Pons (tissue), 1 donor: ENCODE measurements around the gene TNS3.

ENCODE experiments used
- DNase-seq: peaks from one replicate; pipeline ENCODE4 v3.0.0-alpha.2; 2016; ENCODE audit warnings: low spot score

TNS3 gene

DNA sequence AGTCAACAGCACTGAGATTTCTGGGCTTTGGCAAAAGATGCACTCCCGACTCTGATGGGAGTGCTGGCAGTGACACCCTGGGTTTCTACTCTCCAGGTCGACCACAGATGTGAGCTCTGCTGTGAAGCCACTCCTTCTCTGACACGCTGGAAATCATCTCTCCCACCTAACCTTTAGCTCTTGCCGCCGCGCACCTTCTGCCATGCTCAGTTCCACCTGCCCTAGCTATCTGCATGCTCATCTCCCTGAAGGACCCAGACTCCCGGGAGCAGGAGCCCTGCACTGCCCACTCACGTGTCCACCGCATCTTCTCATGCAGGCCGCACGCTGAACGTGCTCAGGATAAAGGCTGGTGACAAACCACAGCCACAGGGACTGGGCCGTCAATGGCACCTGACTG, 174.8 kb downstream of the TNS3 start:
- DNase-seq = no peak

- DNase-seq = no peak
These were observed 175.1 kb downstream of the TNS3 start for GRCh38 chr7:47406801-47407129.

DNA sequence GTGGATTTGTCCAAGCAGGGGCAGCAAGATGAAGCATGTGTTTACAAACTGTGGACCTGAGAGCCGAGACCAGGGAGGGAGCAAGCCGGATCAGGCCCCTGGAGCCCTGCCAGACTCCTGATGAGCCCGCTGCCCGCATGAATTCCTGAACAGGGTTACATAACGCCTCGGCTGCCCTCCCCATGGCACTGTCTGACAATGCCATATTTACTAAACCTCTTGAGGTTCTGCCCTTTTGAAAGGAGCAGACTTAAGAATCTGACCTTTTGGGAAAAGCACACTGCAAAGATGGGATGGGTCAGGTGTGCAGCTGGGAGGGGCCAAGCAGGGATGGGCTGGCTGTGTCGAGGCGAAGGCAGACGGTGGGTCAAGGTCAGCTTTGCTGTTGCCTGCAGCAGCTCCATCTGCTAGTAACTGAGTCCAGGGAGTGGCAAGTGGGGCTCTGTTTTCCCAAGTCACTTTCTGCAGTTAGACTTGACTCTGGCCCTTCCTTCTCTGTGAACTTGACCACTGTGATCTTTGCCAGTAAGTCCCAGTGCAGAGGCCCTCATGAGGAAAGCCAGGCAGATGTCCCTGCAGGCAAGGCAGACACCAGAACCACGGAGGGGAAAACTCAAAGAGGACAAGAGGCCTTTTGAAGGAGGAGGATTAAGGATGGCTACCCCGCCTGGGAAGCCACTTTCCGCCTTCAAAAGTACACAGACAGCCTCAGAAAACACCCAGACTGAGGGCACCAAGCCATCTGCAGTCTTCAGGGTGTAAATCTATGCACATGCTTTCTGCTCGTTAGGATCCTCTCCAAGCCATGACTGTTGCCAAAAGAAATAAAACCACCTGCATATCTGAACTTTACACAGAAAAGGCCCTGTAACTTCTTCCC, 175.8 kb downstream of the TNS3 start:
- peak; percentile 38 for DNase-seq

GRCh38 chr7:47405286-47405904, 176.5 kb downstream of the TNS3 start:
- no peak for DNase-seq

- DNase-seq = no peak
These were observed 177.9 kb downstream of the TNS3 start for GRCh38 chr7:47404010-47404409.

GRCh38 chr7:47402941-47403866, 178.7 kb downstream of the TNS3 start:
- DNase-seq = no peak

DNA sequence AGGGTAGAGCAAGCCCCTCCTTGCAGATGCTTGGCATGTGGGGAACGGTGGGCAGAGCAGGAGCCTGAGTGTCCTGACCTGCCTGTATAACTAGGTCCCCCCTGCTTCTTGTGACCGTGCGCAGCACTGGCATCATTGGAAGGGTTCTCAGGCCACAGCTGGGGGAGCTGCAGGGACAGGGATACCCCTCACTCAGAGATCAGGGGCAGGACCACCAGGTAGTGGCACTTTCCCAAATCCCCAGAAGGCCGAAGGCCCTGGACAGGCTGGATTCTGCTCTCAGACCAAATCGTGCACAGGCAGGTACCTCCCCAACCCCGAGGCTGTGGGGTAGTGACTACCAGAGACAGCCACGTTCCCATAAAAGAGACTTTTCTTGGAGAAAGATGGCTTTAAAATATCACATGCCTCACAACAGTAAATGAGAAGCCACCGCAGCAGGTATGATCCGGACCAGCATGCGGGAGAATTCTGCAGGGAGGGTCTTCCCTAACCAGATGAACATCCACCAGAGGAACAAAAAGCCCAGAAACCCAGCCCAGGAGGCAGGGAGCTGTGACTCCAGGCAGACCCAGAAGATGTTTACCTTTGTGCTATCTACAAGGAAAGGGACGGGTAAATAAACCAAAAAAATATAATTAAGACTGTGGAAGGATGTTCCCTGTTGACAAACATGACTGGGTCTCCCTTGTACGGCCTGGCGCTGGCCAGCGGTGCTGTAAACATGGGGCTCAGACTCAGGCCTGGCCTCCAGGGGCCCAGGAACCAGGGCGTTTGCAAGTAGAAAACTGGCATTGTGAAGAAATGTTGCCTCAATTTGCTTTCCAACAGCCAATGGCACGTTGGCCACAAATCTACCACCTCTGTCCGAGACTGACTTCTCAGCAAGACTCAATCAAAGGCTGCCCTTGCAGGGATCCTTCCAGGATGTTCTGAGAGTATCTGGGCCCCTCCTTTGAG, 180.0 kb downstream of the TNS3 start:
- no peak for DNase-seq

DNA sequence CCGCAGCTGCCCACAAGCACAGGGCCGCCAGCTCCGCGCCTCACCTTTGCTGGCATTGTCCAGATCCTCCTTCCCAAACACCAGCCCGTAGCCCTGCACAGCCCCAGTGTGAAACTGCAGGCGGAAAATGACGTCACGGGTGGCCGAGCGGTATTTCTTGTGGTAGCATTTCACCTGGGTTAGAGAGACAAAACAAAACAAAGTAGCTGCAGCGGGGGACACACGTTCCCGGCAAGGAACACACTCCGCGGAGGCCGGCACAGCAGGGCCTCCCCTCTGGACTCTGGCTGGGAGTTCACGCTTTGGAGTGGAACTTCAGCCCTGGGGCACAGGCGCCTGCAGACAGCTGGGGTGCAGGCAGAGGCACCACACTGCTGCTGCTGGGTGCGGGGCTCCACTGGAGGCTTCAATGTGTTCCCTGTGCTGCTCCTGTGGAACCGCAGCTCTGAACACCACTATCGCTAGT, 181.1 kb downstream of the TNS3 start:
- DNase-seq = no peak

- DNase-seq = no peak
These were observed 181.9 kb downstream of the TNS3 start for GRCh38 chr7:47400001-47400400.

DNA sequence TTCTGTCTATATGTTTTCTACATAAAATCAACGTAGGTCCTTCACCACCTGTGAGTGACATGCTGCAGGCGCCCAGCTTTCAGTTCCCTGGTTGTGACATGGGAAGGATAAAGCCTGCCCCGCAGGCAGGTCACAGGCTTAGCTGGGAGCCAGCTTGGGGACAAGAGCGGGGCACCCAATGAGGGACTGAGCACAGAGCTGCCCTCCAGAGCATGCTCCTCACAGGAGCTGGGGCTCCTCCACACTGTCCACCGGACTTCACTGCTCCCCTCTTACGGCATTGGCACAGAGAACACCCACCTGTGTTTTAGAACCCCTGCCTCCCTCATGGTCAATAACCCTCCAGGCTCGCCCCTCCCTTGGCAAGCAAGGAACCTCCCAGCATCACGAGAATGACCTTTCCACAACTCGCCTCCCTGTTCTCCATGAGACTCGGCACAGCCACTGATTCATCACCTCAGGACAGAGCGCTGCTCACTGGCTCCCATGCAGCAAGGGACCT, 187.1 kb downstream of the TNS3 start:
- DNase-seq = no peak

GRCh38 chr7:47394216-47394615, 187.7 kb downstream of the TNS3 start:
- DNase-seq = no peak

DNA sequence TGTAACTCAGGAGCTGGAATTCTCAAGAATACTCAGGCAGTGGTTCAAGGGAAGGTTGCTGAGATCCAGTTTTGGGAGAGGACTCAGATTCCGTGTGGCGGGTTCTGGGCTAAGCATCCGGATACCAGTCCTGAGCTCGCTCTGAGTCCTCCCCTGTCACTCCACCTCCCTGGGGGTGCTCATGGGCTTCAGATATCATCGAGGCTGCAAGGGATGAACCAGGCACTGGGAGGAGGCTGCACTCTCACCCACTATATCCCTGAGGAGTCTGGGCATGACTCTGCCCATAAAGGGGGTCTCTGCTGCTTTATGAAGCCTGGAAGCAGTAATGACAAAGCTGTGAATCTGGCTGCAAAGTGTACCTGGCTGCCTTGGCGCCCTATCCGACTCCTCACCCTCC, 188.5 kb downstream of the TNS3 start:
- no peak for DNase-seq

GRCh38 chr7:47392241-47392759, 189.6 kb downstream of the TNS3 start:
- peak; percentile 31 for DNase-seq

- no peak for DNase-seq
These were observed 190.2 kb downstream of the TNS3 start for GRCh38 chr7:47391726-47392125.

DNA sequence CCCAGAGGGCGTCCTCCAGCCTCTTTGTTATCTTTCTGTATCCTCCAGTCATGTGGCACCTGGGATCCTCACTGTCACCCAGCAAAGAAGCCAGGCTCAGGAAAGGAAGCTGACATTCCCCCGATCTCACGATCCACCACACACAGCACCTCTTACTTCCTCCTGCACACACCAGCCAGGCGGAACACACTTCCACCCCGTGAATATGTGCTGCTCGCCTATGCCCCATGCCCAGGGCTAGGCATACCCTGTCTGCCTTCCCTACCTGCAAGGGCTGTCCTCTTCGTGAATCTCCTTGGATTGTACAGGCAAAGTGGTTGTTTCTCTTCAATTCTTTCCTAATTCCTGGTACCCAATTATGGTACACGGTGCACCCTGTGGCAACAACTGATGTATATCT, 191.0 kb downstream of the TNS3 start:
- no peak for DNase-seq

GRCh38 chr7:47389923-47390630, 191.8 kb downstream of the TNS3 start:
- DNase-seq = no peak

GRCh38 chr7:47389171-47389922, 192.6 kb downstream of the TNS3 start:
- DNase-seq = no peak

- no peak for DNase-seq
These were observed 194.4 kb downstream of the TNS3 start for GRCh38 chr7:47387506-47387905.

- DNase-seq = no peak
These were observed 195.6 kb downstream of the TNS3 start for GRCh38 chr7:47386273-47386835.
